GM12878 (cell line): ENCODE data around the gene KIN. TPM values are rescaled to one million over a fixed set of nuclear protein-coding genes. Genes with fewer than 3 reads are reported as not detected.

Source experiments
- CEBPZ ChIP-seq: fragments of 150-350 bp; IDR thresholded peaks from 2 replicates; pipeline ENCODE4 v1.6.1; 2016; ENCODE audit warnings: low read depth, low read length
- GABPA ChIP-seq: IDR thresholded peaks from 2 replicates; pipeline ENCODE4 v1.6.1; 2014; ENCODE audit warnings: antibody characterized with exemption, low read depth, mild to moderate bottlenecking, inconsistent platforms
- MYB ChIP-seq: fragments of 150-350 bp; IDR thresholded peaks from 2 replicates; pipeline ENCODE4 v1.6.1; 2014; ENCODE audit warnings: mild to moderate bottlenecking, low read depth, low read length, borderline replicate concordance
- NFYA ChIP-seq: IDR thresholded peaks from 2 replicates; pipeline ENCODE4 v1.6.1; 2011; ENCODE audit warnings: low read depth, mild to moderate bottlenecking, low read length, improper control_type of control experiment, borderline replicate concordance
- SKIL ChIP-seq: fragments of 450-650 bp; IDR thresholded peaks from 2 replicates; pipeline ENCODE4 v1.6.1; 2017; ENCODE audit warnings: mild to moderate bottlenecking, low read depth, inconsistent platforms; ENCODE audit not compliant: poor library complexity, severe bottlenecking
- ZNF207 ChIP-seq: fragments of 450-650 bp; IDR thresholded peaks from 2 replicates; pipeline ENCODE4 v1.6.1; 2014; ENCODE audit warnings: antibody characterized with exemption, mild to moderate bottlenecking, borderline replicate concordance
- polyA plus RNA-seq, 11 experiments: library from polyadenylated mRNA; depleted of rRNA in 4 of 11; unstranded in 6 of 11; stranded (reverse) in 5 of 11; fragments of >200 nt; fragmentation: Nextera tagmentation in 4 of 11; fragmentation: Illumina TruSeq in 1 of 11; extraction: Ambion mirVana in 4 of 11; extraction: Trizol in 1 of 11; gene quantifications; 1 replicate in 1 of 11; 2 replicates in 10 of 11; pipeline versions ENCODE4 v1.2.1 to v1.2.3, GENCODE V29; 2011 to 2016; ENCODE audit warnings: inconsistent platforms in 2 of 11, missing spikeins in 2 of 11, low read depth in 1 of 11
- total RNA-seq, 4 experiments: library from RNA; depleted of rRNA in 3 of 4; stranded (reverse); fragments of >200 nt in 3 of 4; fragmentation: Illumina TruSeq in 1 of 4; extraction: Trizol in 1 of 4; gene quantifications; 2 replicates each; pipeline versions ENCODE4 v1.2.1 to v1.2.3, GENCODE V29; 2013 to 2021
- TF ChIP-seq, protein P1 (sequence below): fragments of 450-650 bp; IDR thresholded peaks from 2 replicates; pipeline ENCODE4 v1.6.1; 2017; ENCODE audit warnings: mild to moderate bottlenecking, moderate library complexity
- TF ChIP-seq, protein P2 (sequence below): IDR thresholded peaks from 2 replicates; pipeline ENCODE4 v1.6.1; 2012; ENCODE audit warnings: improper control_type of control experiment, low read depth, low read length; ENCODE audit not compliant: insufficient replicate concordance
- TF ChIP-seq, protein P3 (sequence below): fragments of 150-350 bp; IDR thresholded peaks from 2 replicates; pipeline ENCODE4 v1.6.1; 2014; ENCODE audit warnings: mild to moderate bottlenecking, low read depth, low read length

The KIN gene
- total and polyA plus RNA-seq, 10 of the 15 experiments (the other 5 are each of a cell fraction or from before 2014, with no cell fraction given): 6.8 to 33.2 (median 11.3) TPM

DNA sequence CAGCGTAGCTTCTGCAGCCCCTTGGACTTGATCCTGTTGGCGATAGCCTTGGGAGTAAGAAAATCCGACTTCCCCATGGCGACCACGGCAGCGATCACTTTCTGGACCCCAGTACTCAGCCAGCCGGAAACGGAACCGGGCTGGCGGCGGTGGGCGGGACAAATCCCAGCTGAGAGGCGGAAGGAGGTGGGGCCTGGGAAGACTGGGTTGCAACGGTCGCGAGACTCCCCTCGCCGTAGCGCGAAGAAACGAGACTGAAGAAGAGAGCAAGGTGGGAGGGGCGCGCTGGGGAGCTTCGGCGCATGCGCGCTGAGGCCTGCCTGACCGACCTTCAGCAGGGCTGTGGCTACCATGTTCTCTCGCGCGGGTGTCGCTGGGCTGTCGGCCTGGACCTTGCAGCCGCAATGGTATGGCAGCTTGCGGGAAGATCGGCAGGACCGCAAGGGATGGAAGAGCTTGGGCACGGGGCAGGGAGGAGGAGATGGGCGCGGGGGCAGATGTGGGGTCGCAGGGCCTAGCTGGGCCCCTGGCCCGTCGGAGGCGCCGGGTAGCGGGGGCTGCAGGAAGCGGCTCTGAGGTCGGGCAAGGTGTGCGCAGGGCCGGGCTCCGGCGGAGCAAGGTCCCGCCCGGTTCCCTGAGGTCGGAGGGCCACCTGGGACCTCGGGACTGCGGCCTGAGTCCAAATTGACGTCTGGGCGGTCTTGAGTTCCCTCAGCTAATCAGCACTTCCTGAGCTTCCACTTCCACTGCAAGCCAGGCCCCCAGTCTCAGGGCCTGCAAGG, at the start of gene KIN, which contains the start of gene ATP5F1C (continued):
- TF ChIP-seq, protein P1, sequence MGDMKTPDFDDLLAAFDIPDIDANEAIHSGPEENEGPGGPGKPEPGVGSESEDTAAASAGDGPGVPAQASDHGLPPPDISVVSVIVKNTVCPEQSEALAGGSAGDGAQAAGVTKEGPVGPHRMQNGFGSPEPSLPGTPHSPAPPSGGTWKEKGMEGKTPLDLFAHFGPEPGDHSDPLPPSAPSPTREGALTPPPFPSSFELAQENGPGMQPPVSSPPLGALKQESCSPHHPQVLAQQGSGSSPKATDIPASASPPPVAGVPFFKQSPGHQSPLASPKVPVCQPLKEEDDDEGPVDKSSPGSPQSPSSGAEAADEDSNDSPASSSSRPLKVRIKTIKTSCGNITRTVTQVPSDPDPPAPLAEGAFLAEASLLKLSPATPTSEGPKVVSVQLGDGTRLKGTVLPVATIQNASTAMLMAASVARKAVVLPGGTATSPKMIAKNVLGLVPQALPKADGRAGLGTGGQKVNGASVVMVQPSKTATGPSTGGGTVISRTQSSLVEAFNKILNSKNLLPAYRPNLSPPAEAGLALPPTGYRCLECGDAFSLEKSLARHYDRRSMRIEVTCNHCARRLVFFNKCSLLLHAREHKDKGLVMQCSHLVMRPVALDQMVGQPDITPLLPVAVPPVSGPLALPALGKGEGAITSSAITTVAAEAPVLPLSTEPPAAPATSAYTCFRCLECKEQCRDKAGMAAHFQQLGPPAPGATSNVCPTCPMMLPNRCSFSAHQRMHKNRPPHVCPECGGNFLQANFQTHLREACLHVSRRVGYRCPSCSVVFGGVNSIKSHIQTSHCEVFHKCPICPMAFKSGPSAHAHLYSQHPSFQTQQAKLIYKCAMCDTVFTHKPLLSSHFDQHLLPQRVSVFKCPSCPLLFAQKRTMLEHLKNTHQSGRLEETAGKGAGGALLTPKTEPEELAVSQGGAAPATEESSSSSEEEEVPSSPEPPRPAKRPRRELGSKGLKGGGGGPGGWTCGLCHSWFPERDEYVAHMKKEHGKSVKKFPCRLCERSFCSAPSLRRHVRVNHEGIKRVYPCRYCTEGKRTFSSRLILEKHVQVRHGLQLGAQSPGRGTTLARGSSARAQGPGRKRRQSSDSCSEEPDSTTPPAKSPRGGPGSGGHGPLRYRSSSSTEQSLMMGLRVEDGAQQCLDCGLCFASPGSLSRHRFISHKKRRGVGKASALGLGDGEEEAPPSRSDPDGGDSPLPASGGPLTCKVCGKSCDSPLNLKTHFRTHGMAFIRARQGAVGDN: peak; percentile 46; the same call in 1 of the 2 replicates
- TF ChIP-seq NFYA (no peak), CEBPZ (no peak), GABPA (peak; percentile 88), ZNF207 (no peak; the same call in 1 of the 2 replicates), MYB (no peak), SKIL (no peak)
- TF ChIP-seq, protein P2, sequence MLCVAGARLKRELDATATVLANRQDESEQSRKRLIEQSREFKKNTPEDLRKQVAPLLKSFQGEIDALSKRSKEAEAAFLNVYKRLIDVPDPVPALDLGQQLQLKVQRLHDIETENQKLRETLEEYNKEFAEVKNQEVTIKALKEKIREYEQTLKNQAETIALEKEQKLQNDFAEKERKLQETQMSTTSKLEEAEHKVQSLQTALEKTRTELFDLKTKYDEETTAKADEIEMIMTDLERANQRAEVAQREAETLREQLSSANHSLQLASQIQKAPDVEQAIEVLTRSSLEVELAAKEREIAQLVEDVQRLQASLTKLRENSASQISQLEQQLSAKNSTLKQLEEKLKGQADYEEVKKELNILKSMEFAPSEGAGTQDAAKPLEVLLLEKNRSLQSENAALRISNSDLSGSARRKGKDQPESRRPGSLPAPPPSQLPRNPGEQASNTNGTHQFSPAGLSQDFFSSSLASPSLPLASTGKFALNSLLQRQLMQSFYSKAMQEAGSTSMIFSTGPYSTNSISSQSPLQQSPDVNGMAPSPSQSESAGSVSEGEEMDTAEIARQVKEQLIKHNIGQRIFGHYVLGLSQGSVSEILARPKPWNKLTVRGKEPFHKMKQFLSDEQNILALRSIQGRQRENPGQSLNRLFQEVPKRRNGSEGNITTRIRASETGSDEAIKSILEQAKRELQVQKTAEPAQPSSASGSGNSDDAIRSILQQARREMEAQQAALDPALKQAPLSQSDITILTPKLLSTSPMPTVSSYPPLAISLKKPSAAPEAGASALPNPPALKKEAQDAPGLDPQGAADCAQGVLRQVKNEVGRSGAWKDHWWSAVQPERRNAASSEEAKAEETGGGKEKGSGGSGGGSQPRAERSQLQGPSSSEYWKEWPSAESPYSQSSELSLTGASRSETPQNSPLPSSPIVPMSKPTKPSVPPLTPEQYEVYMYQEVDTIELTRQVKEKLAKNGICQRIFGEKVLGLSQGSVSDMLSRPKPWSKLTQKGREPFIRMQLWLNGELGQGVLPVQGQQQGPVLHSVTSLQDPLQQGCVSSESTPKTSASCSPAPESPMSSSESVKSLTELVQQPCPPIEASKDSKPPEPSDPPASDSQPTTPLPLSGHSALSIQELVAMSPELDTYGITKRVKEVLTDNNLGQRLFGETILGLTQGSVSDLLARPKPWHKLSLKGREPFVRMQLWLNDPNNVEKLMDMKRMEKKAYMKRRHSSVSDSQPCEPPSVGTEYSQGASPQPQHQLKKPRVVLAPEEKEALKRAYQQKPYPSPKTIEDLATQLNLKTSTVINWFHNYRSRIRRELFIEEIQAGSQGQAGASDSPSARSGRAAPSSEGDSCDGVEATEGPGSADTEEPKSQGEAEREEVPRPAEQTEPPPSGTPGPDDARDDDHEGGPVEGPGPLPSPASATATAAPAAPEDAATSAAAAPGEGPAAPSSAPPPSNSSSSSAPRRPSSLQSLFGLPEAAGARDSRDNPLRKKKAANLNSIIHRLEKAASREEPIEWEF: no peak
- TF ChIP-seq, protein P3, sequence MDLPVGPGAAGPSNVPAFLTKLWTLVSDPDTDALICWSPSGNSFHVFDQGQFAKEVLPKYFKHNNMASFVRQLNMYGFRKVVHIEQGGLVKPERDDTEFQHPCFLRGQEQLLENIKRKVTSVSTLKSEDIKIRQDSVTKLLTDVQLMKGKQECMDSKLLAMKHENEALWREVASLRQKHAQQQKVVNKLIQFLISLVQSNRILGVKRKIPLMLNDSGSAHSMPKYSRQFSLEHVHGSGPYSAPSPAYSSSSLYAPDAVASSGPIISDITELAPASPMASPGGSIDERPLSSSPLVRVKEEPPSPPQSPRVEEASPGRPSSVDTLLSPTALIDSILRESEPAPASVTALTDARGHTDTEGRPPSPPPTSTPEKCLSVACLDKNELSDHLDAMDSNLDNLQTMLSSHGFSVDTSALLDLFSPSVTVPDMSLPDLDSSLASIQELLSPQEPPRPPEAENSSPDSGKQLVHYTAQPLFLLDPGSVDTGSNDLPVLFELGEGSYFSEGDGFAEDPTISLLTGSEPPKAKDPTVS: no peak
